KBM-7 (cell line): ENCODE data around the gene SLC7A8.

Experiments used
- DNase-seq: peaks from one replicate; pipeline ENCODE4 v3.0.0-alpha.2; 2015
- in situ Hi-C: fragments of 300-500 bp; cut with MboI; formaldehyde crosslinking; loops from 2 replicates; pipeline ENCODE4 v1.14.3; 2020; ENCODE audit warnings: low sequenced_read_pairs, low pct_unique_long_range_greater_than_20kb, mixed read lengths

Gene SLC7A8

DNA sequence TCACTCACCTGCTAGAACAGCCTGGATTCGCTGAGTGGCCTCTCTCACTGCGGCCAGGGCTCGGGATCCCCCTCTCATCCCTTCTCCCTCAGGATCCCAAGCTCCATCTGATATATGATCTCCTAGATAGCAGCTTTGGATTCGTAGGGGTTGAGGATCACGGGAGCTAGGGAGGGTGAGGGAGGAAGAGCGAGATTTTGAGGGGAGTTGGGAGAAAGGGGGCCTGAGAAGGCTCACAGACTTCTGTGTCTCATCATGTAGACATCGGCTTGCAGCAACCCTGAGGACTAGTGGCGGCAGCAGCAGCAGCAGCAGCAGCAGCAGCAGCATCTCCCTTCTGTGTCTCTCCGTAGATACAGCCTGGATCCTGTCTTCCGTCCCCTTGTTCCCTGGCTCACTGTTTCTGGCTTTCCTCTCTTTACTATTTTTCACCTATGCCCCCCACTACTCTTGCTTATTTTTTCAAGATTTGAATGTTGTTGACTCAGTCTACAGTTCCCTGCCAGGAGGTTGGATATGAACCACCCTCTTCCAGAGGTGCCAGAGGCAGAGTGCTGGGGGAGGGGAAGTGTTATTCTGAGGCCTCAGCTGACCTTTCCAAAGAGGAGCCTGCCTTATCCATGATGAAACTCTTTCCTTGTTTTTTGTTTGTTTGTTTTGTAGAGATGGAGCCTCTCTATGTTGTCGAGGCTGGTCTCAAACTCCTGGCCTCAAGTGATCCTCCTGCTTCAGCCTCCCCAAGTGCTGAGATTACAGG lies 78.7 kb downstream of the SLC7A8 start, which contains the start of gene CIROP:
CIROP (minus strand) TSS at position 399 of the 757 bp plus-strand sequence; CDS start at position 330, 69 bp downstream.
- DNase-seq = no peak
- in situ Hi-C loops = no loop called here

DNA sequence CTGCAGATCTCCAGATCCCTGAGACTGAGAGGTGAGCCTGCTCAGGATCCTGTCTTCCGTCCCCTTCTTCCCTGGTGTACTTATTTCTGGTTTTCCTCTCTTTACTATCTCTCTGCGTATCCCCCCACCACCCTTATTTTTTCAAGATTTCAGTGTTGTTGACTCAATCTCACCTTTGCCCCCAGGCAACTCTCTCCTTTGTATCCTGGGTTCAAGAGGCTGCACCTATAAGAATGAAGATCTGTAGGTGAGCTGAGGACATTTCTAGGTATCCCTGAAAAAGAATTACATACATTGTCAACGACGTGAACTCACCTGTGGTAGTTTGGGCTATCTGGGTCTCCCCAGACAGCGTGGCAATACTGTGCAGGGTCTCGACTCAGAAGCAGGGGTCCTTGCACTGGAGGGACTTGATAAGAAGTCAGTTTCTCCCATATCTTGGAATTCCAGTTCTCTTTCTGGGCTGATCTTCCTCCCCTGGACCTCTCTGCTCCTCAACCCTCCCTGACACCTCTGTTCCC lies 79.3 kb downstream of the SLC7A8 start:
- no peak for DNase-seq
- in situ Hi-C loops = no loop called here

DNA sequence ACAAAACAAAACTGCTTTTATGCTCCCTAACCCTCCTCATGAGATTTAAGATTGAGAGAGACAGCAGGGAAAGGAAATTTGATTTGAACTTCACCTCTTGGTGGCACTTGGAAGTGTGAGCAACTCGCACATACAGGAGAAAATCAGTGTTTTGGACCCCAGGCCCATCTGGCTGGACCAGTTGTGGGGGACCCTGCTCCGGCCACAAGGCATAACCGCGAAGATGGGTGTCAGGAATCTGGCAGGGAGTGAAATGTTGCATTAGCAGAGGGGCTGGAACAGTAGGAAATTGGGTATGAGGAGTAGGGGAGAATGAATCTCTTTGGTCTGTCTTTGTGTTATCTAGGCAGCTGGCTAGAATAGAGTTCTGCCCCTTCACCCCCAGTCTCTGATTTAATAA lies 79.9 kb downstream of the SLC7A8 start:
- in situ Hi-C loops = no loop called here
- no peak for DNase-seq

DNA sequence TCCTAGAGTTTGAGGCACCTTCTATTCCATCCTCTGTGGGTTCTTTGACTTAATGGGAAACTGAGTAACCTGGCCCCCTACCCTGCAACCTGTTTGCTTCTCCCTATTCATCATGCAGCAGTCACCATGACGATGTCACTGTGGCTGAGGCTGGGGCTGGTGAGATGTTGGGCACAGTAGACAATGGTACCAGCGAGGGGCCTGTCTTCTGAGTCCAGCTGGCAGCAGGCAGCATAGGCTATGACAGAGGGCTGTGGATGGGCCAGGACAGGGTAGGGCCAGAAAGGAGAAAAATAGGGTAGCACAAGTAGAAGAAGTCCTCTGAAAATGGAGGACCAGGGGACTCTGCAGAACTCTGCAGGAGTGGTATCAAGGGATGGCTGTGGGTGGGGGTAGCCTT lies 80.7 kb downstream of the SLC7A8 start:
- in situ Hi-C loops = no loop called here
- DNase-seq = no peak

DNA sequence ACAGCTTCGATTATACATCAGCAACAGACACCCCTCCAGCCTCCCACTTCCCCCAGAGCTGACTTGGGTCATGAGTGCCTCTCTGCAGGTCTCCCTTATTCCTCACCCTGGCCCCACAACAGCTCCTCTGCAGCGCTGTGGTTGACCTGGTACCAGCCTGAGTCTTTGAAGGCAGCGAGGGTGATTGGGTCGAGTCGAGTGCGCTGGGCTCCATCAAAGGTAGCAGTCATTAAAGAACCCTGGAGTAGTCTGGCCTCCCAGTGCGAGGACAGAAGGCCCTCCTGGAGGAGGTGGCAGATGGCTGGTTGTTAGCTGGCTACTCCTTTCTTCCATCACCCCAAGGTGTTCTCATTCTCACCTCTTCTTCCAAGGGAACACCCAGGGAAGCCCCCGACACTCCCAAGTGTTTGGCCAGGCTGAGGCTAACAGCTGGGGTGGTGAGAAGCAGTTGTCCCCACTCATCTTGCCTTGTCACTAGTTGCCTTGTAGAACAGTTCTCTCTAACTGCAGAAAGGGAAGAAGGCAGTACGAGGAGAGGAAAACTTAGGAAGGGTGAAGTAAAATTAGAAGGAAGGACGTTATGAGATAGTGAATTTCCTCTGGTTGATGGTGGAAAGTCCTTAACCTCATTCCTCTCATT lies 81.4 kb downstream of the SLC7A8 start:
- no peak for DNase-seq
- in situ Hi-C loops = no loop called here

DNA sequence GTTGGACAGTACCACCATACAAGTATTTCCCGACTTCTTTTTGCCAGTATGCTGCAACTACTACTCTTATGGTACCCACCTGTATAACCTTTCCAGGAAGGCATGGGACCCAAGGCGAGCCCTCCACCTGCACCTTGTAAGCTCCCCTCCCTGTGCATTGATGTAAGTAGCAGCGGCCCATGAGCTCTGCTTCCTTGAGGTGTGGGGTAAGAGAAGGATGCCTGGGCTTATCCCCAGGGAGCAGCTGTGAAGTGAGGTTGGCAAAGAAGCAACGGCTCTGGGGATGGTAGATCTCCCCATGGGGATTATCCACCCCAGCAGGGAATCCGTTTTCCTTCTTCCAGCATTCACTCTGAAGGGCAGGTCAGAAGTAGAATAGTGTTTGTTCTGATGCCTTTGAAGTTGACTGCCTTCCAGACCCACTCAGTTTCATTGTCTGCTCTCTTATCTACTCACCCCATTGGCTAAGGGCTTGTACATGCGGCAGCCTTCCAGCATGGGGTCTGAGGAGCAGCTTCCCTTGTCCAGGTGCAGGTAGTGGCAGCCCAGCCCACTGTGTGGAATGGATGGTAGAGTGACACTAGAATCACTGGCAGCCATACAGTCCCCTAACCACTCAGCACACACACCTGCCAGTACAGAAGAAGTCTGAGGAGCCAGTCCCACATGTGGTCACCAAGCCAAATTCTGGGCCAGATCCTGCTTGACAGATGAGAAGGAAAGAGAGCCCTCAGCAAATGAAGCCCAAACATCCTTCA lies 82.1 kb downstream of the SLC7A8 start:
- in situ Hi-C loops = no loop called here
- no peak for DNase-seq

DNA sequence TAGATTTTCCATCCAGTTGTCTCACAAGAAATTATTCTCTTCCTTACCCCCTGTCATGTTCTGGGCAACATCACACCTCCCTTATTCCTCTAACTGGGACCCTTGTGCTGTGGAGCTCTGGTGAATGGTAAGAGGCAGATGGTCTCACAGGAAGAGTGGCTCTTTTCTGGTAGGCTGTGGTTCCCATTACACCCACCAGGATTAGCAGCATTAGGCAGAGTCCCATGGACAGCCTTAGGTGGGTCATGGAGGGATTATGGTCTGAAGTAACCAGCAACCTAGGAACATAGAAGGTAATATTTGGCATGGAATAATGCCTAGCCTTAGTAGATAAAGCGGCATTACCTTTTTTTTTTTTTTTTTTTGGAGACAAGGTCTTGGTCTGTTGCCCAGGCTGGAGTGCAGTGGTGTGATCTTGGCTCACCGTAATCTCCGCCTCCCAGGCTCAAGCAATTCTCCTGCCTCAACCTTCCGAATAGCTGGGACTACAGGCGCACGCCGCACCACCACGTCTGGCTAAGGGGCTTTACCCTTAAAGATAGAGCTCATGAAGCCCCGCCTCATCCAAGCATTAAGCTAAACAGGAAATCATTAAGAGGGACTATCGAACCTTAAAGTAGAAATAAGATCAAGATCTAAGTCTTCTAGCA lies 84.1 kb downstream of the SLC7A8 start:
- in situ Hi-C loops = no loop called here
- no peak for DNase-seq

DNA sequence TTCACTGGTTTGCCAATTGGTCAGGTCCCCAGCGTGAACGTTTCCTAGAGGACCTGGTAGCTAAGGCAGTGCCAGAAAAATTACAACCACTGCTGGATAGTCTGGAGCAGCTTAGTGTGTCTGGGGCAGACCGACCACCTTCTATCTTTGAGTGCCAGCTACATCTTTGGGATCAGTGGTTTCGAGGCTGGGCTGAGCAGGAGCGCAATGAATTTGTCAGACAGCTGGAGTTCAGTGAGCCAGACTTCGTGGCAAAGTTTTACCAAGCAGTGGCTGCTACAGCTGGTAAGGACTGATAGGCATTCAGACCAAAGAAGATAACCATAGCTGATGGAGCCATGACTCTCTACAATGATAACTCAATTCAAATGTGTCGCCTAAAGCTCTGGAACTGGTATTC lies 85.7 kb downstream of the SLC7A8 start:
- in situ Hi-C loops = no loop called here
- DNase-seq = no peak

DNA sequence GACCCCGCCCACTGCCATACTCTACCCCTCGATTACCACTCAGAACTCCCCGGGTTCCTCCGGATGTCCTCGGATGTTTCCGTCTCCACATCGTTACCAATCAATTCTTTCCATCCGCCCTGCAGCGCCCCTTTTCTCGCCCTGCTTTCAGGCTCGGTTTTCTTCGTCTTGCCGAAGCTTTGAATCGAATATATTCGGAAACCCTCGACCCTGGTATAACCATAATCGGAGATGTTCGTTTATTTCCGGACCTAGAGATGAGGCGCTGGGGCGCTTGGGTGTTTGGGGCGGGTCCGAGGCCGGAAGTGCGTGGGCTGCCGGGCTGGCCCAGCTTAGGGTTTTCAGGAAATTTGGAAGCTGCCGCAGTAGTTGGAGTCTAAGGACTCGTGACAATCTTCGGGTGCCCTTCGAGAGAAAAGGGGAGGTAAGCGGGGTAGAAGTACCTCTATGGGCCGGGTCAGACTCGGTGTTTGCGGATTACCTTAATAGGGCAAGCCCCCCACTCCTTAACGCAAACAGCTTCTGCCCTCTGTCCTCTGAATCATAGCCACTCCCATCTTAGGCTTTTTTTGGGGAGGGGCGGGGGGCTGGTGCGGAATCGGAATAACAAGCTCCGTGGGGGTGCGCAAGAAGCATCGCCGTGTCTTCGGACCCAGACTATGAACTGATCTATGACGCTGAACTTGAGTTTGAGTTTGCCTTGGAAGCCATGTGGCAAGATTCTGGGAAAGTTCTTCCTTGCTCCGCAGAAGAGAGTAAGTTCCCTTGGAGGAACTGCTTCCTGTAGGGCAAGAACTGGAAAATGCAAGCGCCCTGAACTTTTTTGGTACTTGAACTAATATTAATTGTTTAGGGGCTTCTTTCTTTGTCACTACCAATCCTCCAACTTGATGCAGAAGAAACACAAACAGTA lies 88.0 kb downstream of the SLC7A8 start, which contains the start of gene C14orf119:
C14orf119 (plus strand) TSS at position 310 of the 913 bp plus-strand sequence. CDS start 2,154 bp downstream, outside the sequence.
- DNase-seq = peak; percentile 100
- in situ Hi-C loops = no loop called here

DNA sequence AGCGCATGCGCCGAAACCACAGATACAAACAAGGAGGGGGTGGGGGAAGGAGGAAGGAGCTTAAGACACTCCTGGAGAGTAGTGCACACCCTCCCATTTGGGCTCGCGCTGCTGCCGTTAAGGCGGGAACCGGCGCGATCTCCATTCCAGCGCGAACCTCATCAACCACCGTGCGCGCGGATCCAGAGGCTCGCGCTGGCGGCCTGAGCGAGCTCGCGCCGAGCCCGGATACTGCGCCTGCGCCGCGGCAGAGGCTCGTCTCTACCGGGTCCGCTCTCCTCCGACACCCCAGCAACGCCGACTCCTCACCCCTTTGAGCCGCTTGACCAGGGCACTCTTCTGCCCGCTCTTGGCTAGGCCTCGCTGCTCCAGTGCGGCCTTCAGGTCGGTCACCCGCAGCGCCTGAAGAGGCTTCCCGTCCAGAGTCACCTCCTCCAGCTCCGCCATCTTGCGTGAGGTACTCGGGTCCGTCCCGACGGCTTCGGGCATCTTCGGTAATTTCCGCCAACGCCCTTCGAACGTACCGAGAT lies 88.7 kb downstream of the SLC7A8 start, which contains the start of gene ACIN1:
ACIN1 (minus strand) TSS at position 471 of the 530 bp plus-strand sequence; CDS start at position 447, 24 bp downstream.
- in situ Hi-C loops = no loop called here
- DNase-seq = peak; percentile 87

DNA sequence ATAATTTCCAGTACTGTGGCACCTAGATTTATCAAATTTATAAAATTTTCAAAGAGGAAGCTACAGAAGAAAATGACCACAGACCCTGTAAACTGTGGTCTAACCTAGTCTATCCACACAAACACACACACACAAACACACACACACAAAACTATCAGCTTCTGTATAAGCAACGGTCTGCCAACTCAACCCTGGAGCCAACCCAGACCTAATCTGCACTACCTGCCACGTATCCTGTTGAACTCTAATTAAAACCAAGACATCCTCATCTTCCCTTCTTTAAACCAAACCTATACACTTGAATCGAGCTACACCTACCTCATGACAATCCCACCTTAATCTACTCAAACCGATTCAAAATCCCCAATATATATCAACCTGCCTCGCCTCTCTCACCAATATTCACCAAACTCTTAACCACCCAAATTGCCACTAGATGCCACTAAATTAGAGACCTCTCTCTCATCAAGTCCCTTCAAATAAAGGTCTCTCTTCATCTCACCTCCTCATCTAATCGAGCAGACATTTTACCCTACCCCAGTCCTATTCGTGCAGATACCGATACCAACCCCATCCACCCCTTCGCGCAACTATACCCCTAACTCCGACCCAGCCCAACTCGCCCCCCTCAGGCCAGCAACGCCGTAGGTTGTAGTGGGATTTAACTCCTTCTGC lies 89.3 kb downstream of the SLC7A8 start:
- in situ Hi-C loops = no loop called here
- no peak for DNase-seq

DNA sequence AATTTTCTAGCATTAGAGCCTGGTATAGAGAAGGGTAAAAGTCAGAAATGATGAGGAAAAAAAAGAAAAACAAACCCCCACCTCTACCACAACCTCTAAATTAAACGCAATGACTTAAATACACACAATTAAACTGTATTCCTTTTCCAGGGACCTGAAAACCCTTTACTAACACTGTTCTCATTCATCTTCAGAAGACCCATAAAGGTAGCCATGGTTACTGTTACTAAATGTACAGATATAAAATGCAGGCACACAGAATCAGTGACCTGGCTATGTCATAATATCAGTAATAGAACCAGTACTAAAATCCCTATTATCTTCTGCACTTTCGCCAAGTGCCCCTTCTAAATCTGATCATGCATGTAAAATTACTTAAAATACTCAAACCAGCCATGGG lies 89.9 kb downstream of the SLC7A8 start:
- in situ Hi-C loops = no loop called here
- no peak for DNase-seq

DNA sequence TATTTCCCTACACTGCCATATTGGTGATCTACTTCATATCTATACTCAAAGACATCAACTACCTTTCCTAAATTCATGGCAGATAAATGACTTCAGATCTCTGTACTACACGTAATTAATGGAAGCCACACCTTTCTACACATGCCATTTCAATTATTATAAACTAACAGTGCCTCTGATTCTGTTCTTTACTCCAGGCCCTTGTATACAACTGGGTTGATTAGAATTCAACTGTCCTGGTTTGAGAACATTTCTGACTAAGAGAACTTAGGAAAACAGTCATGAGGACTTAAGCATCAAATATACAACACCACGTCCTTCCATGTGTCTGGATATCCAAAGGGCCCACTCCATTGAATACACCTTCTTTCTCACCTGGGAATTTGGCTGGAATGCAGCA lies 90.4 kb downstream of the SLC7A8 start:
- in situ Hi-C loops = no loop called here
- DNase-seq = no peak

DNA sequence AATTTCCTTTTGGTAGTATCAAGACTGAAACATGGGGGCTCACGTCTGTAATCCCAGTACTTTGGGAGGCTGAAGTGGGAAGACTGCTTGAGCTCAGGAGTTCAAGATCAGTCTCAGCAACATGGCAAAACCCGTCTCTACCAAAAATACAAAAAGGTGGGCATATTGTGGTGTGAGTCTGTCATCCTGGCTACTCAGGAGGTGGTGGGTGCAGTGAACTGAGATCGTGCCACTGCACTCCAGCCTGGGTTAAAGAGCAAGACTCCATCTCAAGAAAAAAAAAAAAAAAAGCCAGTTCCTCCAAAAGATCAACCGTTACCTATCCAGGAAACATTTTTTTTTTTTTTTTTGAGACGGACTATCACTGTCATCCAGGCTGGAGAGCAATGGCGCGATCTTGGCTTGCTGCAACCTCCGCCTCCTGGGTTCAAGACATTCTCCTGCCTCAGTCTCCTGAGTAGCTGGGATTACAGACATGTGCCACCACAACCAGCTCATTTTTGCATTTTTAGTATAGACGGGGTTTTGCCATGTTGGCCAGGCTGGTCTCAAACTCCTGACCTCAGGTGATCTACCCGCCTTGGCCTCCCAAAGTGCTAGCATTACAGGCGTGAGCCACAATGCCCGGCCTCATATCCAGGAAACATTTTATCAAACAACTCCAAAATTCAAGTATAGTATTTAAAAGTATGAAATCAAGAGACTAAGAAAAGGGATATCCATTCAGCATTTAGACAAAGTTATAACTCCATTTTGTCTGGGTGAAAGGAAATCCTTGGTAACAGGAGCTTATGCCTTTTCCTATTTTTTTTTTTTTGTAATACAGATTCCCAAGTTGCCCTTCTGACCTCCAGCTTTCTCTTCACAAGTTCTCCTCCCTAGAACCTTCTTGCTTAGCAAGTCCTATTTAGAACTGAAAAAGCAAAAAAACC lies 91.9 kb downstream of the SLC7A8 start:
- in situ Hi-C loops = no loop called here
- no peak for DNase-seq

DNA sequence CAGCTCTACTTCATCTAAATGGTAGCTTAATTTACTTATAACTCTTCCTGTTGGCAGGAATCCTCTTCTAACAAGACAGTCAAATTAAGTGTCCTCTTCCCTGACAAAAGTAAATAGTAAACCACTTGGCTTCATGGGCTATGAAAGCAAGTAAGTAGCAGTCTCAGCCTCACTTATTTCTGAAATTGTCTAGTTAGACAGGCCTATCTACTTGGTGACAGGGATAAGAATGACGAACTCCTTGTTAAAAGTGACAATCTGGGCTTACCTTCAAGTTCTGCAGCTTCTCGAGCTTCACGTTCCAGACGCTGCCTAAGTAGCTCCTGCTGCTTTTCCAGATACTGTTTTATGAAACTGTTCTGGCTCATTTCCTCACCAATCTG lies 93.2 kb downstream of the SLC7A8 start:
- DNase-seq = no peak
- in situ Hi-C loops = no loop called here

DNA sequence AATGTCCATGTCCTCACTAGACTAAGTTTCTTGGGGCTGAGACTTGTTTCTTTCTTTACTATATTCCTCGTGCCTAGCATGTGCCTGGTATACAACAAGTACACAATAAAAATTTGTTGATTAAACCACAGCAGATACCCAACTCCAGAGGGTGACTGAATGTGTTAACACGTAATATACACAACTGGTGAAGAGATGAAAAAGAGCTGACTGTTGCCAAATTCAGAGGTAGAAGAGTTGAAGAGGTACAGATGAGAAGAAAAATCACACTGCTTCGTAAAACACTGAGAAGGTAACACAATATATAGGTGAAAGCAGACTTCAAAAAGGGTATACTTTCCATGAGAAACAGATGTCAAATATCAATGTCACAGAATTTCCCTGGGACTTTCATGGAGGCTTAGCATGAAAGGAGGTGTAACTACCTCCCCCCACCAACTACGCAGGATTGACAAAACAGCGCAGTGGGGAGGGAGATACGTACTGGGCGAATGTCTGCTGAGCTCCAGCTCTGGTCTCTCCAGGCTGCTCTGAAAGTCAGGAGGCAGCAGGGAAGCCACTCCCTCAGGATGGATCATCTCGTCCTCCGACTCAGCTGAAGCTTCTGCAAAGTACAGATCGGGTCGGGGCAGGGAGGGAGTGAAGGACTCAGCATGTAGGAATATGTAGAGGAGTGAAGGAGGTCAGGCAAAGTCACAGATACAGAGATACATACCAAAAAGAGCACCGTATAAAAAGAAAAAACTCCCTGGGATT lies 93.8 kb downstream of the SLC7A8 start:
- DNase-seq = no peak
- in situ Hi-C loops = no loop called here
